ENCODE data around the gene FBH1.
A peak's percentile ranks its signal among the peaks of the same experiment; 100 is the strongest.
"Not testable (repeated sequence)": the region's sequence is repeated elsewhere in the genome, so short reads cannot be mapped to it uniquely, and the experiment has no call there.

Gene FBH1

GRCh38 chr10:5876181-5876768, 13.8 kb upstream of the FBH1 start:
- no peak for DNase-seq

- DNase-seq, result not testable (repeated sequence)
Measured at GRCh38 chr10:5877041-5877440, 13.0 kb upstream of the FBH1 start.

- DNase-seq, result no peak
Measured at GRCh38 chr10:5882961-5883360, 7.1 kb upstream of the FBH1 start.

GRCh38 chr10:5885619-5886018, 4.4 kb upstream of the FBH1 start:
- no peak for DNase-seq

GRCh38 chr10:5887029-5887428, 3.0 kb upstream of the FBH1 start:
- DNase-seq, result no peak

GRCh38 chr10:5887641-5888040, 2.4 kb upstream of the FBH1 start:
- no peak for DNase-seq

GRCh38 chr10:5888351-5888750, 1.7 kb upstream of the FBH1 start:
- DNase-seq, result no peak

- DNase-seq, result peak; percentile 14
Measured at GRCh38 chr10:5888843-5889623, 1.0 kb upstream of the FBH1 start.

GRCh38 chr10:5890452-5890915, 441 bp downstream of the FBH1 start:
- peak; percentile 15 for DNase-seq

- DNase-seq, result no peak
Measured at GRCh38 chr10:5891009-5891408, 966 bp downstream of the FBH1 start.

- no peak for DNase-seq
Measured at GRCh38 chr10:5892007-5892406, 2.0 kb downstream of the FBH1 start.

- no peak for DNase-seq
Measured at GRCh38 chr10:5893321-5893720, 3.3 kb downstream of the FBH1 start.

- no peak for DNase-seq
Measured at GRCh38 chr10:5894403-5894802, 4.4 kb downstream of the FBH1 start.

- no peak for DNase-seq
Measured at GRCh38 chr10:5894873-5895272, 4.8 kb downstream of the FBH1 start.

- no peak for DNase-seq
Measured at GRCh38 chr10:5895365-5895764, 5.3 kb downstream of the FBH1 start.

- no peak for DNase-seq
Measured at GRCh38 chr10:5895804-5896203, 5.8 kb downstream of the FBH1 start.

GRCh38 chr10:5896208-5897052, 6.4 kb downstream of the FBH1 start:
- no peak for DNase-seq

- DNase-seq, result no peak
Measured at GRCh38 chr10:5897053-5897340, 7.0 kb downstream of the FBH1 start.

- no peak for DNase-seq
Measured at GRCh38 chr10:5897504-5897903, 7.5 kb downstream of the FBH1 start.

GRCh38 chr10:5898163-5898562, 8.1 kb downstream of the FBH1 start:
- no peak for DNase-seq

- no peak for DNase-seq
Measured at GRCh38 chr10:5900247-5900646, 10.2 kb downstream of the FBH1 start.

GRCh38 chr10:5902511-5903274, 12.7 kb downstream of the FBH1 start:
- DNase-seq, result no peak

- DNase-seq, result no peak
Measured at GRCh38 chr10:5903563-5903962, 13.5 kb downstream of the FBH1 start.
